D341Med (cell line): ENCODE results near the gene FRY.

Source experiments
- DNase-seq: peaks from one replicate; pipeline ENCODE4 v3.0.0; 2012; ENCODE audit warnings: low spot score

The FRY gene

GRCh38 chr13:32016631-32017030 lies 14.9 kb upstream of the FRY start:
- no peak for DNase-seq

DNA sequence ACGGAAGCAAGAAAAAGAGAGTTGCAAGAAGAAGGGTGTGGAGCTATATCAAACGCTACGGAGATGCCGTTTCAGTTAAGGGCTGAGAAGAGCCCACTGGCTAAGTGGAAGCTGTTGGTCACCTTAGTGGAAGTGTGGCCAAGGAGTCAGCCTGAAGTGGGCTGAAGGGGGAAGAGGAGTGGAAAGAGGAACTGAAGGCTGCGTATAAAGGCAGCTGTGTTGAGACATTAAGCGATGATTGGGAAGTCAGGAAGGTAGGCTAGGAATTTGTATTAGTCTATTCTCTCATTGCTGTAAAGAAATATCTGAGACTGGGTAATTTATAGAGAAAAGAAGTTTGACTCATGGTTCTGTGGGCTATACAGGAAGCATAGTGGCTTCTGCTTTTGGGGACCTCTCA lies 14.1 kb upstream of the FRY start:
- no peak for DNase-seq

- DNase-seq = peak; percentile 69
Observed at GRCh38 chr13:32019612-32020233, 11.9 kb upstream of the FRY start.

DNA sequence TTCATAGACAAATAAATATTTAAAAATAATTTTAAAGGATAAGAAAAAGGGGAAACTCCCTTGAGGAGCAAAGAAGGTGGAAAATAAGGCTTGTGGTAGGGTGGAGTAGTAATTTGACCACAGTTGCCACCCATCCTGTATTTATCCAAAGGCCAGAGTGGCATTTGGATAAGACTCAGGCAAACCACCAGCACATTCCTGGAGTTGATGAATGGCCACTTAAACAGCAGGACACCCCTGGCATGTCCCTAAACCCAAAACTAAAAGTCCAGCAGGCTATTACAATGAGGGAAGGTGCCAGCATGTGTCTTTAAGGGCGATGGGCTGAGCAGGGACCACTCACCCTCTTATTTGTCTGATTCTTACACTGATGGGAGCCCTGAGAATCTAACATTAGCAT lies 9.8 kb upstream of the FRY start:
- no peak for DNase-seq

DNA sequence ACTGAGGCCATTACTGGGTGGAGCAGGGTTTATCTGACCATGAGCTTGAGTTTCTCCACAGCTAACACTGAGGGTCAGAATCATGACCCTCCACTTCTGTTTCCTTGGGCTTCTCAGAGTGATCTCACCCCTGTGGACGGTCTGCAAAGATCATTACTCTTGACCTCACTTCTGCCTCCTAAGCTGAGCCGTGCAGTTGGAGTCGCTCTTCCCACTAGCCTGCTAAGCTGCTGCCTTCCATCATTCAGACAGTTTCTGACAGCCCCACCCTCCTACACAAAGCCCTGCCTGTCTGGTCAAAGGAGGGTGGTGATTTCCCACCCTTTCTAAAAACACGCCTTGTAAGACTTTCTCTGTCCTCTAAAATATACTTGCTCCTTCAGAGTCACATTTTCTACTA lies 9.3 kb upstream of the FRY start:
- DNase-seq = no peak

GRCh38 chr13:32023096-32023495 lies 8.5 kb upstream of the FRY start:
- no peak for DNase-seq

- DNase-seq = no peak
Observed at GRCh38 chr13:32023698-32024097, 7.9 kb upstream of the FRY start.

DNA sequence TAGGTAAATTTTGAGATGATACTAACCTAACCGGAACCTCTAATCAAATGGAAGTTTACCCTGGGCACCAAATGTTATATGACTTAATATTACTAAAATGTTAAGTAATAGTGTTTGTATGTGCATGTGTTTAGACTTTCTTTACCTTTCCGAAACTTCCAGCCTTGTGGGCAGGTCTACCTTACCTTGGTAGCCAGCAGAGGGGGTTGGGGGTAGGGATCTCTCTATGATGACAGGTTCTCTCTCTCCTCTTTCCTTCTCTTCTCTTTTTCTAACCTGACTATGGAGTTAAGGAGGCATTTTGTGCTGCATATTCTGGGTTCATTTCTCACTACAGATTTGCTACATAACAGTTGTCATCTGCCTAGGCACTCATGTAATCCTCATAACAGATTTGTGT lies 6.8 kb upstream of the FRY start:
- no peak for DNase-seq

- no peak for DNase-seq
Observed at GRCh38 chr13:32025730-32026129, 5.8 kb upstream of the FRY start.

DNA sequence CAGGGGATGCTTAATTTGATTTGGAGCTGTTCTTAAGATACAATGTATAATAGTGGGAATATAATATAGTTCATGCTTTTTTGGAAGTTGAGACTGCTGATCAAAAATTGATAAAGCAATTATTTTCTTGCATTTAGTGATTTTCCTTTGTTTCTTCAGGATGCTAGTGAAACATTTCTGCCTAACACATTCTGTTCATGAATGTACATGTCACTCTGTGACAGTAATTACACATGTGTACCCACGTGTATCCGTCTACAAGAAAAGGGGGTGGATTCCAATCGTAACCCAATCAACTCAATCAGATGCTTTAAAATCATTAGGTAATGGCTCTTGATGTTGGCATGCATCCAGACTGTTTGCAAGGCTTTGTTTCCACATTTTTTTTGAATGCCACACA lies 5.0 kb upstream of the FRY start:
- no peak for DNase-seq

DNA sequence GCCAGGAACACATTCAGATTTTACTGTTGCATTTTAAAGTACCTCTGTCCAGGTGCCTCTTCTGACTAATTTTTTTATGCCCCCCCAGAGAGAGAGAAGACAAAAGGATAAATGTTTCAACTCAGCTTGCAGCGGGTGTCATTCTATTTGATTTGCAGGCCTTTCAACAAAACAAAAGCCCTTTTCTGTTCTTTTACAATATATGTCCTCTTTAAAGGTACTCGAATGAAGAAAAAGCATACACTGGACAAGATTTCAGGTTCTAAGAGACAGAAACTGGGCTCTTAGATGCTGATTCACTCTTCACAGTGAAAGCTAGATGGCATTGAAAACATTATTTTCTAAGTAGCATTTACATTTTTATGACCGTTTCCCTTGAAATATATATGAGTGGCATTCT lies 2.9 kb upstream of the FRY start:
- DNase-seq = no peak

- DNase-seq = no peak
Observed at GRCh38 chr13:32029684-32030083, 1.9 kb upstream of the FRY start.

GRCh38 chr13:32031815-32032370 lies 319 bp downstream of the FRY start:
- no peak for DNase-seq

DNA sequence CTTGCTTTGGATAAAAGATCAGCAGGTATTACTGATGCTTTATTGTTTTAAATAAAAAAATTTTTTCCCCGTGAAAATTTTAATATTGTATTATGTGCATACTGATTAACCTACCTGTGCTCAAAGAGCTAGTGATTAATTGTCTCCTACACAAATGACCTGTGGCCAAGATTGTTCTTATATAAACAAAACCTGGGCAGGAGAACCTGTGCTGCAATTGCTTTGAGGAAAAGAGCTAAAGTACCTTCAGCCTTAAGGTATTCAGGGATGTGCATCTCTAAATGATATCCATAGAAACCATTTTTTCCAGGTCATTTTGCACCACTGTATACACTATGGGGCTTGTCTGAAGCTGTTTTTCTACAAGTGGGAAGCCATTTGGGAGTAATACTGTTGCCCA lies 1.2 kb downstream of the FRY start:
- no peak for DNase-seq

- no peak for DNase-seq
Observed at GRCh38 chr13:32033744-32034143, 2.2 kb downstream of the FRY start.

- no peak for DNase-seq
Observed at GRCh38 chr13:32035716-32036115, 4.1 kb downstream of the FRY start.

GRCh38 chr13:32036126-32036695 lies 4.6 kb downstream of the FRY start:
- DNase-seq = no peak

DNA sequence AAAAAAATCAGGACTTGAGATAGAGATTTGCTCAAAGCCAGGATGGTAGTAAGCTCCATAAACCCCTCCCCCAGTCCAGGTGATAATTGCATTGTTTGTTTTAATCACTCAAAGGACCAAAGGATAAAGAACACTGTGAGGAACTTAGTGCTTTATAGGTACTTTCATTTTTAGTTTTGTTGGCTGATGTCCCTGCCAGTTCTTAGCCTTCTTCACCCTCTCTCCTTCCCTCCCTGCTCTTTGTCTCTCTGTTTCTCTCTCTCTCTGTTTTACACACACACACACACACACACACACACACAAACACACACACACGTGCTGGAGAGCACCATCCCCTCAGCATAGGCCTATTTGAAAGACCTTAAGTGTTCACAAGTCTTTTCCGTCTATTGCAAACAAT lies 5.2 kb downstream of the FRY start:
- no peak for DNase-seq

DNA sequence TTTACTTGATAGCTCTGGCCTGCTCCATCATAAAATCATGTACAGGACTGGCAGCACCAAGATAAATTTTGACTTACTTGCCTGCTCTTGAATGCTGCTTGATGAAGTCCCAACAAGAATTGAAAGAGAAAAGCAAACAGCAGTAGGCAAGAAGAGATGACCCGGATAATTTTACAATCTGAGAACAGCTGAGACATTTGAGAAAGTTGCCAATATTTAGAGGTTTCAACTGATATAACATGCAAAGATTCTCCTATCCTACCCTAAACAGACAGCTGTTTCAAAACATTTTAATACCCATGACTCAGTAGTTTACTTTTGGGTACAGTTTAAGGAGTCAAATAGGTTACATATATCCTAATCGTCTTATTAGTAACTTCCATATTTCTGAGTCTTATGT lies 5.9 kb downstream of the FRY start:
- DNase-seq = no peak

DNA sequence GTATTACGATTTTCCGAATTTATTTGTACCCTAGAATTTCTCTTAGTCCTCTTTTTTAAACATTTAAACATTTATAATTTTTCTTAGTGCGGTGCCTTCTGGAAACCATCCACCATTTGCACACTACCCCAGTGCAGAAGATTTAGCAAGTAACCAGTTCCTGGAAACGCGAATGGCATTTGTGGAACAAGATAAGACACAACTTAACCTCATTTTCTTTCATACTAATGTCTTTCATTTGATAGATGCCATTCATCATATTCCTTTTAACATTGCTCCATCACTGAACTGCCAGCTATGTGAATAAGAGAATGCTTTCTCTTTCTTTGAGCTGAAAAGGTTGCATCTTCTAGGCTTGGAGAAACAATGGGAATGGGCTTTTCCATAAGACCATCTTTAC lies 6.8 kb downstream of the FRY start:
- DNase-seq = no peak

- no peak for DNase-seq
Observed at GRCh38 chr13:32039056-32039455, 7.5 kb downstream of the FRY start.

- no peak for DNase-seq
Observed at GRCh38 chr13:32039528-32039927, 8.0 kb downstream of the FRY start.

- no peak for DNase-seq
Observed at GRCh38 chr13:32040052-32040642, 8.6 kb downstream of the FRY start.

DNA sequence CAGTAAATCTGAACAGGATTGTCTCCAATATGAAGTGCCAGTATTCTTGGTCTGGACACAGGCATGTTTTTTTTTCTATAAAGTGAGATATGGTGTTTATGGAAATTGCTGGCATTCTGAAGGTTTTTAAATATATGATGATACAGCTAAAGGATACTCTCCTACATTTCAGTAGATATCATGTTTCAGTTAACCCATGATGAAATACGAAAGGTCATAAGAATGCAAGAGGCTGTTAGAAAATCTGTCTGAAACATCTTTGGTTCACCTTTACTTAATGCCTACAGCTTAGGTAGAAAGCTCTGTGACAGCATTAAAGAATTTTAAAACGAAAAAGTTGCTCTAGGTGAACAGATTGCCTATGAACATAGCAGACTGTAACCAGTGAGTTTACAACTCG lies 9.1 kb downstream of the FRY start:
- no peak for DNase-seq
